Testis (tissue), 3 donors: ENCODE measurements around the gene CYTH4. TPM values are rescaled to one million over a fixed set of nuclear protein-coding genes. Genes with fewer than 3 reads are reported as not detected.

ENCODE experiments used
- DNase-seq: peaks from one replicate; pipeline ENCODE4 v3.0.0-alpha.2; 2019
- H3K27ac ChIP-seq, 2 donors: fragments of 200-600 bp; sonication (generic); one replicate each; pipeline ENCODE4 v1.5.1; 2019
- H3K27me3 ChIP-seq: fragments of 200-600 bp; sonication (generic); one replicate; pipeline ENCODE4 v1.5.1; 2019
- H3K36me3 ChIP-seq: fragments of 200-600 bp; sonication (generic); one replicate; pipeline ENCODE4 v1.5.1; 2017; ENCODE audit warnings: low read depth; ENCODE audit errors: missing control alignments
- H3K4me1 ChIP-seq: fragments of 200-600 bp; sonication (generic); one replicate; pipeline ENCODE4 v1.5.1; 2019
- H3K4me3 ChIP-seq, 2 donors: fragments of 200-600 bp; sonication (generic); one replicate each; pipeline ENCODE4 v1.5.1; 2017 to 2019
- H3K9me3 ChIP-seq: fragments of 200-600 bp; sonication (generic); one replicate; pipeline ENCODE4 v1.5.1; 2017
- CTCF ChIP-seq, 3 experiments: fragments of 450-650 bp in 2 of 3; fragments of 200-600 bp in 1 of 3; sonication (generic) in 1 of 3; IDR thresholded peaks; one replicate each; pipeline ENCODE4 v1.5.1; 2016 to 2019; ENCODE audit warnings: antibody characterized with exemption in 3 of 3, mild to moderate bottlenecking in 2 of 3, moderate library complexity in 1 of 3
- POLR2A ChIP-seq: fragments of 450-650 bp; IDR thresholded peaks from one replicate; pipeline ENCODE4 v1.6.1; 2017; ENCODE audit warnings: antibody characterized with exemption, mild to moderate bottlenecking, moderate library complexity
- WGBS, 2 donors: methylation state at CpG; one replicate each; pipeline ENCODE4 v1.1.5; 2018; 5-methylcytosine and 5-hydroxymethylcytosine counted together
- intact Hi-C: fragments of 100-400 bp; cut with DNase I; formaldehyde crosslinking; loops from one replicate; pipeline ENCODE4 v1.15.1; 2023; ENCODE audit warnings: low total_unique reads
- polyA plus RNA-seq: library from polyadenylated mRNA; stranded (reverse); fragments of 350-450 nt; fragmentation: Illumina TruSeq; extraction: RNeasy Lipid Tissue Mini Kit (QIAGEN cat#74804); gene quantifications from one replicate; pipeline ENCODE4 v1.2.3, GENCODE V29; 2014; ENCODE audit warnings: low read depth, low replicate concordance; ENCODE audit not compliant: insufficient read depth
- total RNA-seq, 2 donors: library from RNA; depleted of rRNA; stranded (reverse); fragments of >200 nt; gene quantifications; one replicate each; pipeline ENCODE4 v1.2.3, GENCODE V29; 2016

Gene CYTH4
- total and polyA plus RNA-seq, 3 donors from 2014 or later: 2.7 to 7.2 (median 6.8) TPM

DNA sequence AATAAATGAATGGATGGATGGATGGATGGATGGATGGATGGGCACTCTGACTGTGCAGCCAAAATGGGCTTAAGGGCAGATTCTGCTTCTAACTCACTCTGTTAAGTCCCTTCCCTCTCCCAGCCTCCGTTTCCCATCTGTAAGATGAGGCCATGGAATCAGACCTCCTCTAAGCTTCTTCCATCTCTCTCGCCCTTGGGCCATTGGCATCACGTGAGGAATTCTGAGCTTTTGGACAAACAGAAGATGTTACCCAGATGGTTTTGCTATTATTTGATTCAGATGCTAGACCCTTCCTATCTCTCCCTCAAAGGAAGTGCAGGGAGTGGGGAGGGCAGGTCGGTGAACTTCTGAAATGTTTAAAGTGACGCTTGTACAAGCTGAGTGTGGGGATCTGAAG is 4.0 kb upstream of the CYTH4 start:
- no peak for DNase-seq
- Histone ChIP-seq H3K27me3 (no peaks in the 10 kb centered on the region), H3K9me3 (no peaks in the 10 kb centered on the region), H3K4me1 (no peaks in the 10 kb centered on the region), H3K27ac (no peak overlapping the region), H3K4me3 (no peak overlapping the region), H3K36me3 (no peaks in the 10 kb centered on the region)
- 69 to 74% methylated on average over 5 of the region's 5 CpGs for WGBS, 2 donors
- intact Hi-C loops: no loop called here
- TF ChIP-seq CTCF (IDR thresholded peaks at IDR 0.05): no peak
- TF ChIP-seq POLR2A: no peak

DNA sequence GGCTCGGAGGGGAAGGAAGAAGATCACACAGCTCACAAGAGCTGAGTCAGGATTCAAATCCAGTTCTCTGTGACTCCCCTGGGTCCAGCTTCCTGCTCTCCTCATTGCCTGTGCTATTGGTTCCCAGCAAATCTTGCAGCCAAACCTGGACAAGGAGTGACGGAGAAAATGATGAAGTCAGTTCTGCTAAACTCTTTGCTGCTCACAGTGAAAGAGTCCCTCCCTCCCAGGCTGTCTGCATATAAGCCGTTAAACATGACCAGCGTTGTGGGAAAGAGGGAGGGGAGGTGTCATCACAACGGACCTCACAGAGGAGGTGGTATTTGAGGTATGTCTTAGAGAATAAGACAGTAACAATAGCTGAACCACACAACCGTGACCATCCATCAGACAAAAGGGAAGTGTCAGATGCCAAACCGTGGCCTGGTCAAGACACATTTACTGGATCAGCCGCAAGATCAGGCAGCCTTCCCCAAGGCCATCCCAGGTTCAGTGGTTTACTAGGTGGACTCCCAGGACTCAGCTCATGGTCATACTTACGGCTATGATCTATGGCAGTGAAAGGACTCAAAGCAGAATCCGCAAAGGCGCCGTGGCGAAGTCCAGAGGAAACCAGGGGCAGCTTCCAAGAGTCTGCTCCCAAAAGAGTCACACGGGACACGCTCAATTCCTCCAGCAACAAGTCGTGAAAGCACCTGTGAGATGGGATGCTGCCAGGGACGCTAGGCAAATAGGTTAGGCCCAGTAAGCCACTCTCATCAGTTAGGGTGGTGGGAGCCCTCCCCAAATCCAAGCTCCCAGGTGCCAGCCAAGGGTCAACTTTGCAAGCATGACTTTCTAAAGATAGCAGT is 2.8 kb upstream of the CYTH4 start:
- no peak for DNase-seq
- Histone ChIP-seq H3K4me3 (no peak overlapping the region), H3K27me3 (no peaks in the 10 kb centered on the region), H3K36me3 (no peaks in the 10 kb centered on the region), H3K4me1 (no peaks in the 10 kb centered on the region), H3K27ac (no peak overlapping the region), H3K9me3 (no peaks in the 10 kb centered on the region)
- WGBS, 2 donors: 79 to 80% methylated on average over 17 of the region's 17 CpGs
- TF ChIP-seq POLR2A (no peak), CTCF (IDR thresholded peaks at IDR 0.05) (no peak)
- intact Hi-C loops: no loop called here

DNA sequence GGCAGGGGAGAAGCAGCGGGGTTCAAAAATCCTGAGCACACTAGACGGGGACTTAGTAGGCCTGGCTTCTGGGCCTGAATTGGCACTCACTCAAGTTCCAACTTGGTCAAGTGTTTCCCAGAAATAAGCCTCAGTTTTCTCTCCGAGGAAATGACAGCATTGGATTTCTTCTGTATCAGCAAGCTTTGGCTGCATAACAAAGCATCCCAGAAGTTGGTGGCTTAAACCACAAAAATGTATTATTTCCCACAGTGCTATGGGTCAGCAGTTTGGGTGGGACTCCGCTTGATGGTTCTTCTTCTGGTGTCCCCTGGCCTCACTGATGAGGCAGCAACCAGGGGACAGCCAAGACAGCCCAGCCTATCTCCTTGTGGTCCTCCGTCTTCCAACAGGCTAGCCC is 1.6 kb upstream of the CYTH4 start:
- TF ChIP-seq POLR2A (no peak), CTCF (IDR thresholded peaks at IDR 0.05) (no peak)
- Histone ChIP-seq H3K4me3 (no peak overlapping the region), H3K36me3 (no peaks in the 10 kb centered on the region), H3K4me1 (no peaks in the 10 kb centered on the region), H3K9me3 (no peaks in the 10 kb centered on the region), H3K27me3 (no peaks in the 10 kb centered on the region), H3K27ac (no peak overlapping the region)
- intact Hi-C loops: no loop called here
- 93 to 94% methylated on average over 5 of the region's 5 CpGs for WGBS, 2 donors
- DNase-seq: no peak

DNA sequence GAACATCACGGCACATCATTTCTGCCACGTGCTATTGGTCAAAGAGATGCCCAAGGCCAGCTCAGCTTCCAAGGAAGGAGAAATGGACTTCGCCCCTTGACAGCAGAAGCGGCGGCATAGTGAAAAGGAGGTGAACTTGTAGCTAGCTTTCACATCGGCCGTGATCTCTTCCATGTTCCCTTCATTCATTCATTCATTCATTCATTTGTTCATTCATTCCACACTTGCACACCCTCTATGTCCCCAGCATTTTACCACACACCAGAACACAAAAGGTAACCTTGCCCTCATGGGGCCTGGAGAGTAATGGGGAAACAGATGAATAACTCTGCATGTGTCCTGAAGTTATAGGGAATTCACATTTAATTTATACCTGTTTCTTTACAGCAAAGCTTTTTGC is 1.1 kb upstream of the CYTH4 start:
- H3K4me1 ChIP-seq: no peaks in the 10 kb centered on the region
- intact Hi-C loops: no loop called here

More for the DNA sequence above, 1.1 kb upstream of the CYTH4 start:
- no peaks in the 10 kb centered on the region for H3K9me3 ChIP-seq
- TF ChIP-seq POLR2A (no peak), CTCF (IDR thresholded peaks at IDR 0.05) (no peak)
- H3K27me3 ChIP-seq: no peaks in the 10 kb centered on the region
- H3K27ac ChIP-seq: no peak overlapping the region
- WGBS, 2 donors: 83 to 97% methylated on average over 7 of the region's 7 CpGs
- no peaks in the 10 kb centered on the region for H3K36me3 ChIP-seq
- no peak for DNase-seq
- no peak overlapping the region for H3K4me3 ChIP-seq
